Measurements from ENCODE around the gene TTC21A. TPM values are rescaled to one million over a fixed set of nuclear protein-coding genes. Genes with fewer than 3 reads are reported as not detected.

The TTC21A gene
- total RNA-seq (2022; extraction: Qiagen RNA extraction; ENCODE audit: low read depth): 1.3 to 2.5 TPM (median 1.9 TPM) in 5 replicates

GRCh38 chr3:39107388-39108199 lies at the start of gene TTC21A, which contains the start of gene GORASP1:
Gene TTC21A (plus strand): TSS chr3:39107680. CDS start chr3:39107838, 158 bp downstream.
Gene GORASP1 (minus strand): TSS chr3:39107627. CDS start chr3:39107541, 86 bp downstream.

Other genes starting within 250 kb of the TTC21A start
- 0.02 TPM in 1 of 5 replicates, not detected in the others for gene SCN11A, start 55.7 kb upstream of the TTC21A start, total RNA-seq (2022; extraction: Qiagen RNA extraction; ENCODE audit: low read depth)
- gene WDR48, start 55.7 kb upstream of the TTC21A start, total RNA-seq (2022; extraction: Qiagen RNA extraction; ENCODE audit: low read depth): 16.8 to 22.9 TPM (median 21.2 TPM) in 5 replicates
- 30.6 to 39.3 TPM (median 36.6 TPM) in 5 replicates for gene GORASP1, start 53 bp upstream of the TTC21A start, total RNA-seq (2022; extraction: Qiagen RNA extraction; ENCODE audit: low read depth)
- 17.7 to 25.6 TPM (median 22.8 TPM) in 5 replicates for gene CSRNP1, start 45.9 kb downstream of the TTC21A start, total RNA-seq (2022; extraction: Qiagen RNA extraction; ENCODE audit: low read depth)
- 0.15 to 0.35 TPM (median 0.25 TPM) in 5 replicates for gene XIRP1, start 84.9 kb downstream of the TTC21A start, total RNA-seq (2022; extraction: Qiagen RNA extraction; ENCODE audit: low read depth)
- 0.03 to 0.08 TPM (median 0.05 TPM) in 3 of 5 replicates, not detected in the others for gene CX3CR1, start 172.4 kb downstream of the TTC21A start, total RNA-seq (2022; extraction: Qiagen RNA extraction; ENCODE audit: low read depth)
- not detected in 5 replicates for gene CCR8, start 222.0 kb downstream of the TTC21A start, total RNA-seq (2022; extraction: Qiagen RNA extraction; ENCODE audit: low read depth)